K562 treated with DMSO at 1 percent for 48 hours (cell line): ENCODE measurements around the gene ERC2. TPM values are rescaled to one million over a fixed set of nuclear protein-coding genes. Genes with fewer than 3 reads are reported as not detected.

Experiments
- total RNA-seq: library from RNA; unstranded; fragments of 300-600 nt; gene quantifications from 2 replicates; pipeline ENCODE4 v1.2.3, GENCODE V29; 2022; ENCODE audit warnings: low replicate concordance; ENCODE audit errors: extremely low read depth

The ERC2 gene
- total RNA-seq: not detected in 2 replicates

DNA sequence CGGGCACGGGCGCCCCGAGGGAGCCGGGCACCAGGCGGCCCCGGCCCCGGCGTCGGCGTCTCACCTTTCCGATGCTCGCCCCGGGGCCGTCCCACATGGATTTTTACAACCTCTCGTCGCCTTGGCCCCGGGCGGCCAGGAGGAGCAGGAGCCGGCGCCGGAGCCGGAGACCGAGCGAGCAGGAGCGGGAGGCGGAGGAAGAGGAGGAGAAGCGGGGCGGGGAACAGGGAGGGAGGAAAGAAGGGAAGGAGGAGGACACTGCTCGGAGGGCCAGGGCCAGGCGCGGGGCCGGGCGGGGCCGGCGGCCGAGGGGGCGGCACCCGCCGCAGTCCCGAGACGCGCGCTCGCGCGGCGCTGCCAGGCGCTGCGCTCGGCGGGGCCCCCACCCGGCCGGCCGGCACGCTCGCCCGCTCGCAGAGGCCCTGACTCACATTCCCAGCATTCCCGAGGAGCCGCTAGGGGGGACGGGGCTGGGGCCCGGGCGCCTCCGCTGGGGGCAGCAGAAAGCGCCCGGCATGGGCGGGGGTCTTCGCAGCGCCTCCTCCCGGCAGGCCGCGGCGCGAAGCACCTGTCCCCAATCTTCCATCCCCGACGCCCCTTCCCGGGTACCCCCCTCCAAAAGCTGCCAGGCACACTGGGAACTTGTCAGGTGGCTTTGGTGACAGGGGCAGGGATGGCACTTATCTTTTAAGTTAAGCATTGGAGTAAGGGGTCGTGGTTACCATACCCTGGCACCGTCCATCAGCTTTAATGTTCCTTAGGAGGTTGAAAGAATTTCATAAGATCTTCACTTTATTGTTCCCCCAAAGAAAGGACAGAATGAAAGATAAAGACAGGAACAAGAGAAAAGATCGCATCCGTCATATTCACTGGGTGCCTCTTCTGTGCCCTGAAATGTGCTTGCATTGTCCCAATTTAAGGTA lies at the start of gene ERC2:
TSS of gene ERC2 (minus strand) at position 284 of the 923 bp plus-strand sequence.

DNA sequence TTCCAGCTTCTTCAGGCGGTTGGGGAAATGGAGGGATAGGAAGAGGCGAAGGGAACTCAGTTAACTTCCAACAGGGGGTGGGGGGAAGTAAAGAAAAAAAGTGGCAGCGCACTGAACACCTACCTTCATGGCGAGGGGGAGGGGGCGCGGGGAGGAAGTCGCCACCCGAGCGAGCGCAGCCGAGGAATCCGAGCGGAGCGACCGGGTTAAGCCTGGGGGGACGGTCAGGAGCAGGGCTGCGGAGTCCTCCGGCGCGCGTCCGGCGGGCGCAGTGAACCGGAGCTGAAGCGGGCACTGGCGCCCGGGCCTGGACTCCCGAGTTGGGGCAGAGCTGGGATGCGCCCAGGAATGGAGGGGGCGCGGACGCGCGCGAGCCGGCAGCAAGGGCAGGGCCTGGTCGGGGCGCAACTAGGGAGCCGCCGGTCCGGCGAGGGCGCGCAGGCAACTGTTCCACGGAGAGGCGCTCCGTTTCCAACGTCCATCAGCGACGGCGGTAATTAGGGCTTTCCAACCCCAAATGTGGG lies 981.3 kb downstream of the ERC2 start, which contains the start of gene WNT5A:
TSS of gene WNT5A (minus strand) at position 450 of the 524 bp plus-strand sequence. CDS start at position 129, 321 bp downstream.

Other genes with a start within 250 kb of the ERC2 start
- not detected in 2 replicates for gene CCDC66, start 88.7 kb upstream of the ERC2 start, total RNA-seq
- not detected in 2 replicates for gene TASOR, start 214.8 kb upstream of the ERC2 start, total RNA-seq